D721Med (cell line): Measurements from ENCODE around the gene SLC22A1.

Experiments used
- DNase-seq: peaks from one replicate; pipeline ENCODE4 v3.0.0; 2011; ENCODE audit warnings: low spot score; ENCODE audit not compliant: insufficient read length
- FAIRE-seq: peaks from 2 replicates; lab custom pipeline; 2011; peaks lifted over from hg19 to GRCh38; lab: Jason Lieb, UNC
- TF ChIP-seq, protein P1 (sequence below): IDR thresholded peaks from 2 replicates; pipeline ENCODE4 v1.5.1; 2012; ENCODE audit warnings: mild to moderate bottlenecking, control low read depth; ENCODE audit not compliant: insufficient read depth; ENCODE audit errors: missing control alignments

The SLC22A1 gene

DNA sequence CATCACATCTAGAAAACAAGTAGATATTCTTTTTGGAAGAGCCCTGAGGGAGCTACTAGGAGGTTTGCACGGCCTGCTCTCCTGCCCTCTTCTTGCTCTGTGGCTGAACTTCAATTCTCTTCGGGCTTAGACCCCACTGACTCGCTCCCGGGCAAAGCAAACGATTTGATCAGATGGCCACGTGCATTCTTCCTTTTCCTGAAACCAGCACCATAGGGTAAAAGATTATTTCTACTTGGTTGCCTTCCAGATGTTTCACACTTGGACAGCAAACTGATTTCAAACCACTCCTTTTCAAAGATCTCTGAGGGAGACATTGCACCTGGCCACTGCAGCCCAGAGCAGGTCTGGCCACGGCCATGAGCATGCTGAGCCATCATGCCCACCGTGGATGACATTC is at the start of gene SLC22A1:
SLC22A1 (plus strand) TSS at position 258 of the 400 bp plus-strand sequence; CDS start at position 379, 121 bp downstream.
- TF ChIP-seq, protein P1, sequence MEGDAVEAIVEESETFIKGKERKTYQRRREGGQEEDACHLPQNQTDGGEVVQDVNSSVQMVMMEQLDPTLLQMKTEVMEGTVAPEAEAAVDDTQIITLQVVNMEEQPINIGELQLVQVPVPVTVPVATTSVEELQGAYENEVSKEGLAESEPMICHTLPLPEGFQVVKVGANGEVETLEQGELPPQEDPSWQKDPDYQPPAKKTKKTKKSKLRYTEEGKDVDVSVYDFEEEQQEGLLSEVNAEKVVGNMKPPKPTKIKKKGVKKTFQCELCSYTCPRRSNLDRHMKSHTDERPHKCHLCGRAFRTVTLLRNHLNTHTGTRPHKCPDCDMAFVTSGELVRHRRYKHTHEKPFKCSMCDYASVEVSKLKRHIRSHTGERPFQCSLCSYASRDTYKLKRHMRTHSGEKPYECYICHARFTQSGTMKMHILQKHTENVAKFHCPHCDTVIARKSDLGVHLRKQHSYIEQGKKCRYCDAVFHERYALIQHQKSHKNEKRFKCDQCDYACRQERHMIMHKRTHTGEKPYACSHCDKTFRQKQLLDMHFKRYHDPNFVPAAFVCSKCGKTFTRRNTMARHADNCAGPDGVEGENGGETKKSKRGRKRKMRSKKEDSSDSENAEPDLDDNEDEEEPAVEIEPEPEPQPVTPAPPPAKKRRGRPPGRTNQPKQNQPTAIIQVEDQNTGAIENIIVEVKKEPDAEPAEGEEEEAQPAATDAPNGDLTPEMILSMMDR: no peak
- FAIRE-seq: no peak
- no peak for DNase-seq

DNA sequence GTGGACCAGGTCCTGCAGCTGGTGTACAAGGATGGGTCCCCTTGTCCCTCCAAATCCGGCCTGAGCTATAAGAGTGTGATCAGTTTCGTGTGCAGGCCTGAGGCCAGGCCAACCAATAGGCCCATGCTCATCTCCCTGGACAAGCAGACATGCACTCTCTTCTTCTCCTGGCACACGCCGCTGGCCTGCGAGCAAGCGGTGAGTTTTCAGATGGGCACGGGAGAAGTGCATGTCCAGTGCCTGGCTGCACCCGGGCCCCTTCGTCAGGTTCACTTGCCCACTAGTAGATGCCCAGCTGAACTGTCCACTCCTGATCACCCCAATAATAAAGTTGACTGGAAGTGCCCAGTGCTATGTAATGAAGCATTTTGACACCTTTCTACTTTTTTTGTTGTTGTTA is 48.3 kb upstream of the SLC22A1 start:
- FAIRE-seq: no peak
- TF ChIP-seq, protein P1: no peak
- DNase-seq: no peak

DNA sequence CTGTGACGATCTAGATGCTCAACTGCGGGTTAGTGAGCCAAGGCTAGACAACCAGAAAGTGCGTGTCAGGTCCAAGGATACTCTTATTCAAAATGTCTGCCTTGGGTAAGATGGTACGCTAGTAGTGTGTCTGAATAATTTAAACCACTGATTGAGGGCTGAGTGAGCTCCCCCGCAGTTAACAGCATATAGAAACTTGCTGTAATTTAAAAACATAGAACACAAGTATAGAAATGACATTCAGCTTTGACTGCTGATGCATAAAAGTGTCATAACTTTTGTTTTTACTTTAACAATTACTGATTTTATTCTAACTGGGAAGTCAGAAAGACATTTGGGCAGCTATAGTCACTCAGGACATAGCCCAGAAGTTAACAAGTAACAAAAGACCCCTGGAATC is 45.6 kb upstream of the SLC22A1 start:
- FAIRE-seq: no peak
- TF ChIP-seq, protein P1: no peak
- DNase-seq: no peak

DNA sequence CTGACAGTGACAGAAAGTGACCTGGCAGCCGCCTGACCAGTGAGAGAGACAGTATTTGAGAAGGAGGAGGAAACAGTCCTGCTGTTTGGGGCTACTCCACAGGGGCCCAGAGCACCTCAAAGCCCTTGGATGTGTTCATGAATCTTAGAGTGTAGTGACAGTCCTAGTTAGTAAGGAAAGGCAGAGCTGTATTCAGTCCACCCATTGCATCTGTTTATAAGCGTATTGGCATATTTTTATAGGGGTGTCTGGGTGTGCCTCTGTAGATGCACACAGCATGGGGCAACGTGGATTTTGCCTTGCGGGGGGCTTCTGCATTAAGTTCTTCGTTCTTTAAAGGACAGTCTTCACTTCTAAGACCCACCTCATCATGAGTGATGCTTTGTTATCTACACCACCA is 44.6 kb upstream of the SLC22A1 start:
- DNase-seq (no peak), FAIRE-seq (no peak)
- TF ChIP-seq, protein P1: no peak

DNA sequence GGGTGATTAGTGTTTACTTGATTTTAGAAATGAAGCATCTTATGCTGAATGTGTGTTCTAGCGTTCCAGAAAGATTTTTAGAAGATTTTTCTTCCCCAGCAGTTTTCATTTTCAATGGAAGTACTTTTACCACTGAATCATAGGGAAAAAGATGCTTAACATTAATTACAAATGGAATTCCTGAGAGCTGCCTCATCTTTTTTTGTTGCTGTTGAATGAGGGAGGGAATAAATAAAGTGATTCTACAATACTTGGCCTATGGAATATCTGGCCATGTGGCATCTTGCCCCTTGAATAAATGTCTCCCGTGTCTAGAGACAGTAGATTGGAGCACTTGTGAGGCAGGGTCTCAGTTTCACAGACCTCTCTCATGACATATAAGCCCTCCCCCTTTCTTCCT is 44.1 kb upstream of the SLC22A1 start:
- no peak for DNase-seq
- TF ChIP-seq, protein P1: no peak
- FAIRE-seq: no peak

DNA sequence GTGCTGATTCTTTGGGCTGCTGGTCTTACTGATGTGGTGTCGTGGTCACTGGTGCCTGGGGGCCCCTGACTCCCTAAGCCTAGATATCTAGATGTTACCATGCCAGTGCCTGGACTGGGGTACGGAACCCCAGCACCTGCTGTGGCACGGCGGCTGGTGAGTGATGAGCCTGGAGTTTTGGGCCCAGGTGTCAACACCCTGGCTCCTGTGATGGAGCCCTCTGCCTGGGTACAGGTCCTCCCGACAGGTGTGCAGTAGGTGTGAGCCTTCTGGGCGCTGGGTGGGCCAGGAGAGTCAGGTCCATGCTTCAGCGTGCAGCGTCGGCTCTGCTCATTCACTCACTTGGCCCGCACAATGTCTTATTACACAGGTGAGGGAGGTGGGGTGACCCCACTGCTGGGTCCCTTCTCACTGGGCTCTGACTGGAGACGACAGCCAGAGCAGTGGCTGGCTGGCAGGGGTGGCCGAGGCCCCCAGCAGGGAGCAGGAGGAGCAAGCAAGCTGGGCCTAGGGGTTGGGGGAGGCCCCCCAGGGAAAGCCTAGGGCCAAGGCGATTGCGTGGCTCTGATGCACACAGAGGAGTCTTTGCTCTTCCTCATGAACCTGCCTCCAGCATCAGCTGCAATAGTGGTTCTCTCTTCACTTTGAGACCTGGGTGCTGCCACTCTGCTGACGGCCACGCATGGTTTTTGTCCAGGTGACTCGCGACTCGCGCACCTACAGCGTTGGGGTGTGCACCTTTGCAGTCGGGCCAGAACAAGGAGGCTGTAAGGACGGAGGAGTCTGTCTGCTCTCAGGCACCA is 42.5 kb upstream of the SLC22A1 start:
- no peak for FAIRE-seq
- TF ChIP-seq, protein P1: no peak
- no peak for DNase-seq

DNA sequence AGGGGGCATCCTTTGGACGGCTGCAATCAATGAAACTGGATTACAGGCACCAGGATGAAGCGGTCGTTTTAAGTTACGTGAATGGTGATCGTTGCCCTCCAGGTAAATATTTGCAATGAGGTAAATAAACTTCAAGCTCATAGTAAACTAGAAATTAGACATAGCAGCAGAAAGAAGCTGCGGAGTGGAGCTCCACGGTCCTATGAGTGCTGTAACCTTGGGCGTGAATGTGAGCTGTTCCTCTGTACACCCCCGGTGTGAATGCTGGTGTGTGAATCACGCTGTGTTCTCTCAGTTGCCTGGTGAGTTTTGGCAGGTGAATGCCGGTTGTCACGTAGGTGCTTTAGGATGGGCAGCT is 42.0 kb upstream of the SLC22A1 start:
- FAIRE-seq (no peak), DNase-seq (no peak)
- TF ChIP-seq, protein P1: no peak
